Measurements from ENCODE around the gene GTF3C2. TPM values are rescaled to one million over a fixed set of nuclear protein-coding genes. Genes with fewer than 3 reads are reported as not detected.

Gene GTF3C2
- total RNA-seq, 1 donor from 2014 or later: 57.4 TPM

GRCh38 chr2:27298391-27299080 lies 58.0 kb downstream of the GTF3C2 start:
- H3K4me3 Mint-ChIP-seq (ENCODE audit: unreplicated experiment): no peak overlapping the region
- H3K27ac Mint-ChIP-seq (ENCODE audit: unreplicated experiment): no peak overlapping the region
- peaks cover 17% of the 10 kb centered on the region for H3K27me3 Mint-ChIP-seq (ENCODE audit: unreplicated experiment)
- H3K9me3 Mint-ChIP-seq (ENCODE audit: unreplicated experiment): no peaks in the 10 kb centered on the region
- no peaks in the 10 kb centered on the region for H3K36me3 Mint-ChIP-seq (ENCODE audit: unreplicated experiment)
- H3K4me1 Mint-ChIP-seq (ENCODE audit: unreplicated experiment): peaks cover 8% of the 10 kb centered on the region
- no peak for TF ChIP-seq CTCF (IDR thresholded peaks at IDR 0.05)
- DNase-seq (ENCODE audit: extremely low spot score, unreplicated experiment): no peak

- H3K4me3 Mint-ChIP-seq (ENCODE audit: unreplicated experiment): no peak overlapping the region
- H3K27ac Mint-ChIP-seq (ENCODE audit: unreplicated experiment): no peak overlapping the region
- peaks cover 16% of the 10 kb centered on the region for H3K4me1 Mint-ChIP-seq (ENCODE audit: unreplicated experiment)
- H3K9me3 Mint-ChIP-seq (ENCODE audit: unreplicated experiment): no peaks in the 10 kb centered on the region
- no peak for TF ChIP-seq CTCF (IDR thresholded peaks at IDR 0.05)
- no peak for DNase-seq (ENCODE audit: extremely low spot score, unreplicated experiment)
- peaks cover 26% of the 10 kb centered on the region for H3K27me3 Mint-ChIP-seq (ENCODE audit: unreplicated experiment)
- H3K36me3 Mint-ChIP-seq (ENCODE audit: unreplicated experiment): no peaks in the 10 kb centered on the region
These were observed 59.4 kb downstream of the GTF3C2 start for GRCh38 chr2:27297195-27297594.

- DNase-seq (ENCODE audit: extremely low spot score, unreplicated experiment): no peak
- no peaks in the 10 kb centered on the region for H3K36me3 Mint-ChIP-seq (ENCODE audit: unreplicated experiment)
- peaks cover 33% of the 10 kb centered on the region for H3K27me3 Mint-ChIP-seq (ENCODE audit: unreplicated experiment)
- H3K4me3 Mint-ChIP-seq (ENCODE audit: unreplicated experiment): no peak overlapping the region
- H3K9me3 Mint-ChIP-seq (ENCODE audit: unreplicated experiment): no peaks in the 10 kb centered on the region
- H3K27ac Mint-ChIP-seq (ENCODE audit: unreplicated experiment): no peak overlapping the region
- H3K4me1 Mint-ChIP-seq (ENCODE audit: unreplicated experiment): peaks cover 16% of the 10 kb centered on the region
- TF ChIP-seq CTCF (IDR thresholded peaks at IDR 0.05): no peak
These were observed 60.1 kb downstream of the GTF3C2 start for GRCh38 chr2:27296481-27296880.

GRCh38 chr2:27294928-27295327 lies 61.6 kb downstream of the GTF3C2 start:
- Mint-ChIP-seq H3K36me3 (ENCODE audit: unreplicated experiment) (no peaks in the 10 kb centered on the region), H3K9me3 (ENCODE audit: unreplicated experiment) (no peaks in the 10 kb centered on the region), H3K27me3 (ENCODE audit: unreplicated experiment) (peaks cover 35% of the 10 kb centered on the region), H3K27ac (ENCODE audit: unreplicated experiment) (no peak overlapping the region), H3K4me3 (ENCODE audit: unreplicated experiment) (no peak overlapping the region), H3K4me1 (ENCODE audit: unreplicated experiment) (peaks cover 16% of the 10 kb centered on the region)
- no peak for TF ChIP-seq CTCF (IDR thresholded peaks at IDR 0.05)
- no peak for DNase-seq (ENCODE audit: extremely low spot score, unreplicated experiment)

- Mint-ChIP-seq H3K4me3 (ENCODE audit: unreplicated experiment) (no peak overlapping the region), H3K36me3 (ENCODE audit: unreplicated experiment) (no peaks in the 10 kb centered on the region), H3K9me3 (ENCODE audit: unreplicated experiment) (no peaks in the 10 kb centered on the region), H3K27ac (ENCODE audit: unreplicated experiment) (no peak overlapping the region), H3K4me1 (ENCODE audit: unreplicated experiment) (peaks cover 16% of the 10 kb centered on the region), H3K27me3 (ENCODE audit: unreplicated experiment) (peaks cover 54% of the 10 kb centered on the region)
- DNase-seq (ENCODE audit: extremely low spot score, unreplicated experiment): no peak
- TF ChIP-seq CTCF (IDR thresholded peaks at IDR 0.05): no peak
These were observed 64.7 kb downstream of the GTF3C2 start for GRCh38 chr2:27291865-27292264.

Data from osteocyte (in vitro differentiated cells).